NCI-H2196 treated with DMSO at 0.1 percent for 48 hours (cell line): ENCODE data around the gene SAMD9L.
"Not testable (repeated sequence)": the region's sequence is repeated elsewhere in the genome, so short reads cannot be mapped to it uniquely, and the experiment has no call there.

Experiments used
- DNase-seq: peaks from one replicate; lab custom pipeline; 2025; ENCODE audit not compliant: unreplicated experiment; lab: John Stamatoyannopoulos, UW

SAMD9L gene

GRCh38 chr7:93146472-93147141 lies 1.6 kb downstream of the SAMD9L start:
- DNase-seq, result no peak

- DNase-seq, result no peak
Observed at GRCh38 chr7:93146036-93146435, 2.1 kb downstream of the SAMD9L start.

GRCh38 chr7:93145354-93145753 lies 2.8 kb downstream of the SAMD9L start:
- no peak for DNase-seq

- DNase-seq, result no peak
Observed at GRCh38 chr7:93142127-93142526, 6.1 kb downstream of the SAMD9L start.

GRCh38 chr7:93140582-93141191 lies 7.5 kb downstream of the SAMD9L start:
- DNase-seq, result no peak

GRCh38 chr7:93138576-93138975 lies 9.6 kb downstream of the SAMD9L start:
- no peak for DNase-seq

GRCh38 chr7:93133005-93133404 lies 15.2 kb downstream of the SAMD9L start:
- DNase-seq, result no peak

- no peak for DNase-seq
Observed at GRCh38 chr7:93132216-93132615, 16.0 kb downstream of the SAMD9L start.

- DNase-seq, result not testable (repeated sequence)
Observed at GRCh38 chr7:93126954-93127353, 21.2 kb downstream of the SAMD9L start.

- DNase-seq, result not testable (repeated sequence)
Observed at GRCh38 chr7:93123532-93123931, 24.7 kb downstream of the SAMD9L start.

- DNase-seq, result no peak
Observed at GRCh38 chr7:93120592-93121549, 27.3 kb downstream of the SAMD9L start.

GRCh38 chr7:93119191-93119905 lies 28.8 kb downstream of the SAMD9L start:
- no peak for DNase-seq

GRCh38 chr7:93117852-93118530 lies 30.2 kb downstream of the SAMD9L start, which contains the start of gene SAMD9:
Gene SAMD9, minus strand, starts transcription at chr7:93117979. Its CDS starts 11,882 bp downstream, at chr7:93106097.
- DNase-seq, result peak; percentile 69

GRCh38 chr7:93117327-93117726 lies 30.9 kb downstream of the SAMD9L start:
- DNase-seq, result no peak

GRCh38 chr7:93115796-93116195 lies 32.4 kb downstream of the SAMD9L start:
- DNase-seq, result no peak

GRCh38 chr7:93108003-93108402 lies 40.2 kb downstream of the SAMD9L start:
- no peak for DNase-seq

GRCh38 chr7:93097388-93097787 lies 50.8 kb downstream of the SAMD9L start:
- no peak for DNase-seq

GRCh38 chr7:93092757-93093370 lies 55.3 kb downstream of the SAMD9L start:
- DNase-seq, result no peak
